T-helper 9 cell (primary cell): ENCODE data around the gene THOP1.
"Not testable (repeated sequence)": the region's sequence is repeated elsewhere in the genome, so short reads cannot be mapped to it uniquely, and the experiment has no call there.

Experiments
- DNase-seq: peaks from one replicate; pipeline ENCODE4 v3.0.0-alpha.2; 2020

Gene THOP1

DNA sequence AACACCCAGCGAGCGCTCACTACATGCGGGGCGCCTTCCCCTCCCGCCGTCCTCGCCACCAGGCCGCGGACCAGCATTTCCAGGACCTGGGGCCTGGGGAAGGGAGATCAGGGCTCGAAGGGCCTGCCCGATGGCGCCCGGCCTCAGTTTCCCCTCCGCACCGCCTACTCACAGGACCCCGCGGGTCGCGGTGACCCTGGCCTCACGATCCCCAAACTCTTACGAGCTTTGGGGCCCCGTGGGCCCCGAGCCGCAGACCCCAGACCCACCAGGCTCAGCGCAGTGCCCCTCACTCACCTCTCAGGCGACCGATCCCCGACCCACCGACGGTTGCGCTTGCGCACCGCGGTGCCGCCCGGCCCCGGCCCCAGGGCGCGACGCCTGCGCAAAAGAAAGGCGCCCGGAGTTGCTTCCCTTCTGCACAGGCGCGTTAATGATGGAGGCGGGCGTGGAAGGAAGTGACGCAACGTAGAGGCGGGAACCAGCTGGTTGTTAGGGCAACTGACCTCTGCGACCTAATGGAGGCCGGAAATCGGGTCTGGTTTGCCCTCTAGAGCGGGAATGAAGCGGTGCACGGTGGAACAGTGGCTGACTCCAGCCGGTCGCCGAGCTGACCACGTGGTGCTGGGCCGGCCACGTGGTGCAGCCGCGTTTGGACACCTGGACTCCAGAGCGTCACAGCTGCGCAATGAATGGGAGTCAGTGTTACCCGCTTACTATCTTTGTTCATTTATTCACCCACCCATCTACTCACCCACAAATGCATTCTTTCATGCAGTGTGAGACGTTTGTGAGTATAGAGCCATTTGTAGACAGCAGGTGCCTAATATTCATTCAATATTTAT is 2.1 kb upstream of the THOP1 start, which contains the start of gene SGTA:
Gene SGTA (minus strand): TSS at position 338 of the 845 bp plus-strand sequence. CDS start 14,205 bp downstream, outside the sequence.
- DNase-seq: peak; percentile 91

DNA sequence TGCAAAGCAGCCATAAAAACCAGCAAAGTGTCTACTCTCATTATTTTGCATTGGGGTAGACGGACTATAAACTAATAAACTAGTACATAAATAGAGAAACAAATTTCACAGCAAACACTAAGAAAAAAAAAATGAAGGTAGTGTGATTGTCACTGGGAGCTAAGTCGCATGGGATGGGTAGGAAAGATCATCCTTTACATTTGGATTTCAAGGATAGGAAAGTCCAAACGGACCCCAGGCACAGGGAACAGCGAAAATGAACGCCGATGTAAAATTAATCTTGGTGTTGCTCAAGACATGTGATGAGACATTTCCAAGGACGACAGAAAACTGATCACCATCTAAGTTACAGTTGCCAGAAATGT is 1.5 kb upstream of the THOP1 start:
- no peak for DNase-seq

DNA sequence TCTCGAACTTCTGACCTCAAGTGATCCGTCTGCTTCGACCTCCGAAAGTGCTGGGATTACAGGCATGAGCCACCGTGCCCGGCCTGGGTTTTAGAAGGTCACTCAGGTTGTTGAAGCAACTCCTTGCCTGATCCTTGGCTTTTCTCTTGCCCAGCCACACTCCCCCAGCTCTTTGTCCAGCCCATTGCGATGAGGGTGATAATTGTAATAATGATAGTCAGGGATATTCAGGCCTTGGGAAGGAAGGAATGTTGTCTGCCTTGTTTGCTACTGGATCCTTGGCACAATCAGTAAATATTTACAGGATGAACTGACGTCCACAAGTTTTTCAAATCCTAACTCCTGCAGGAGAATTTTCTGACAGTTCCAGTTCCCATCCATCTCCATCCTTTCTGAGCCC is 1.8 kb downstream of the THOP1 start:
- DNase-seq: no peak

DNA sequence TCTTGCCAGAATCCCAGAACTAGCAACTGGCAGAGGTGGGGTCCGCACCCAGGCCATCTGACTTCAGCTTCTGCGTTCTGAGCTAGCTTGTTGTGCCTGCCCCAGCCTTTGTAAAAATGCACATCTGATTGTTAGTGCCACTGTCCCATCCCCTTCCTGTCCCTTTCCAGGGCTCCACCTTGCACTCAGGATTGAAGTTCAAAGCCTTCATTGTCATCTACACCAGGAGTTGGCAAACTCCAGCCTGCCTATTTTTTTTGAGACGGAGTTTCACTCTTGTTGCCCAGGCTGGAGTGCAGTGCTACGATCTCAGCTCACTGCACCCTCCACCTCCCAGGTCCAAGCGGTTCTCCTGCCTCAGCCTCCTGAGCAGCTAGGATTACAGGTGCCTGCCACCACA is 2.9 kb downstream of the THOP1 start:
- DNase-seq: no peak

DNA sequence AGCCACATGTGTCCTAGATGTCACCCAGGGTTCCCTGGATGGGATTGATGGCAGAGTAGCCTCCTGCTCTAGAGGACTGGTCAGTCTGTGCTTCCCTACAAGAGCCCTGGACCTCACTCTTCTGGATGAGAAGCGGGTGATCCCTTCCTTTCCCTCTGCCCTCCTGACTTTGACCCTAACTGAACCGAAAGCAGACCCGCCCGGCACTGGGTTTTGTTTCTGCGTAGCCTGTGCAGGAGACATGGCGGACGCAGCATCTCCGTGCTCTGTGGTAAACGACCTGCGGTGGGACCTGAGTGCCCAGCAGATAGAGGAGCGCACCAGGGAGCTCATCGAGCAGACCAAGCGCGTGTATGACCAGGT is 4.9 kb downstream of the THOP1 start:
- DNase-seq: no peak

GRCh38 chr19:2790557-2791271 is 5.4 kb downstream of the THOP1 start:
- no peak for DNase-seq

DNA sequence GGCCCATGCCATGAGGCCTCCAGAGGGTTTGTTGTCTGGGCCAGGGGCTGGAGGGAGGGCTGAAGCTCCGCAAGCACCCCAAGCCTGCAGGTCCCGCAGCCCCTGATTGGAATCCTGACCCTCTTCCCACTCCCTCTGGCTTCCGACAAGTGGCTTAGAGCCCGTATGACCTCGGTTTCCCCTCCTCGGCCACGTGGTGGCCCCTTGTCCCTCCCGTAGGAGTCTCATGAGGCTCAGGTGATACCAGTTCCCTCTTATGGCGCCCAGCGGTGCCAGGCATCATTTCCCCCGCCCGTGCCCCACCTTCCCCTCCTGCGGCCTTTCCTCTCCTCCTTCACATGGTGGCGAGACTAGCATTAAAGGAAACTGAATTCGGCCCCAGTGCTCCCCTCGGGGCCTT is 6.1 kb downstream of the THOP1 start:
- DNase-seq: no peak

- no peak for DNase-seq
Observed at GRCh38 chr19:2791876-2792275, 6.6 kb downstream of the THOP1 start.

- not testable (repeated sequence) for DNase-seq
Observed at GRCh38 chr19:2792666-2793065, 7.4 kb downstream of the THOP1 start.

DNA sequence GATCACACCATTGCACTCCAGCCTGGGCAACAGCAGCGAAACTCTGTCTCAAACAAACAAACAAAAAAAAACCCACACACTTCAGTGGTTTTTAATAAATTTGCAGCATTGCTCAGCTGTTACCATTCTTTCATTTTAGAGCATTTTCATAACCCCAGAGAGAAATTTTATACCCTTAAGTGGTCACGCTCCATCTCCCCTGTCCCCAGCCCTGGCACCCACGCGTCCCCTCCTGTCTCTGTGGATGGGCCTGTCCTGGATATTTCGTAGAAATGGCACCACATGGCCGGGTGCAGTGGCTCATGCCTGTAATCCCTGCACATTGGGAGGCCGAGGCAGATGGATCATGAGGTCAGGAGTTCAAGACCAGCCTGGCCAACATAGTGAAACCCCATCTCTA is 7.8 kb downstream of the THOP1 start:
- no peak for DNase-seq

GRCh38 chr19:2793577-2793976 is 8.3 kb downstream of the THOP1 start:
- no peak for DNase-seq

DNA sequence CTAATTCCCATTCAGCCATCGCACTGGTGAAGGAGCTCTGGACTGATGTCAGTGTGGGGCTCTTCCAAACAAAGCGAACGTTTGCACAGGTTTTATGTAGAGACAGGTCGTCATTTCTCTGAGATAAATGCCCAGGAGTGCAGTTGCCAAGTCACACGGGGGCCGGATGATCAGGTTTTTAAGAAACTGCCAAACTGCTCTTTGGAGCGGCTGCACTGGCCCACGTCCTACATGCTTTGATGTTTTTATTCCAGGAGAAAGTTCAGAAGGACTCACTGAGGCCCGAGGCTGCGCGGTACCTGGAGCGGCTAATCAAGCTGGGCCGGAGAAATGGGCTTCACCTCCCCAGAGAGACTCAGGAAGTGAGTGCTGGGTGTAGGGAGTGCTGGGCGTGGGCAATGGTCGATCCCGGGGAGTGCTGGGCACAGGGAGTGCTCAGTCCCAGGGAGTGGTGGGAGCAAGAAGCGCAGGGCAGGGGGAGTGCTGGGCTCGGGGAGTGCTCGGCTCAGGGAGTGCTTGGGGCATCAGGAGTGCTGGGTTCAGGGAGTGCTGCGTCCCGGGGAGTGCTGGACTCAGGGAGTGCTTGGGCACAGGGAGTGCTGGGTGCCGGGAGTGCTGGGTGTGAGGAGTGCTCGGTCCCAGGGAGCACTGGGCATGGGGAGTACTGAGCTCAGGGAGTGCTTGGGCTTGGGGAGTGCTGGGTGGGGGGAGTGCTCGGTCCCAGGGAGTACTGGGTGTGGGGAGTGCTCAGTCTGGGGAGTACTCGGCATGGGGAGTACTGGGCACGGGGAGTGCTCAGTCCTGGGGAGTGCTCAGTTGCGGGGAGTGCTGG is 10.7 kb downstream of the THOP1 start:
- DNase-seq: no peak

GRCh38 chr19:2796659-2797266 is 11.5 kb downstream of the THOP1 start:
- no peak for DNase-seq

- DNase-seq: no peak
Observed at GRCh38 chr19:2797280-2797679, 12.0 kb downstream of the THOP1 start.

DNA sequence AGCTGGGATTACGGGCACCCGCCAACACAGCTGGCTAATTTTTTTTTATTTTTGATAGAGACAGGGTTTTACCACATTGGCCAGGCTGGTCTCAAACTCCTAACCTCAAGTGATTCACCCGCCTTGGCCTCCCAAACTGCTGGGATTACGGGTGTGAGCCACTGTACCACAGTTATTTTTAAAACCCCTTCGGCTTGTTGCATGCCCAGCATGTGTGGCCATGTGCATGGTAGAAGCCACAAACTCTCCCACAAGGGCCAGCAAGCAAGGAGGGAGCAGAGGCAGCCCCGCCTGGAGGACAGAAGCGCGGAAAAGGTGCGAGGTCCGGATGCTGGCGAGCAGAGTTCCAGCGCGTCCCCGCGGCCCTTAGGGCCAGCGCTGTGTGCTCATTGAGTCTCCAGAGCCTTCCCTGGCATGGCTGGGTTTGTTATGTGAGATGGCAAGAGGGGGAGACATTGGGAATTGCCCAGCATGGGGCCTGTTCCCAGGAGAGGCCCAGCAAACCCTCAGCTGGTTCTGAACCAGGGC is 12.9 kb downstream of the THOP1 start:
- no peak for DNase-seq

DNA sequence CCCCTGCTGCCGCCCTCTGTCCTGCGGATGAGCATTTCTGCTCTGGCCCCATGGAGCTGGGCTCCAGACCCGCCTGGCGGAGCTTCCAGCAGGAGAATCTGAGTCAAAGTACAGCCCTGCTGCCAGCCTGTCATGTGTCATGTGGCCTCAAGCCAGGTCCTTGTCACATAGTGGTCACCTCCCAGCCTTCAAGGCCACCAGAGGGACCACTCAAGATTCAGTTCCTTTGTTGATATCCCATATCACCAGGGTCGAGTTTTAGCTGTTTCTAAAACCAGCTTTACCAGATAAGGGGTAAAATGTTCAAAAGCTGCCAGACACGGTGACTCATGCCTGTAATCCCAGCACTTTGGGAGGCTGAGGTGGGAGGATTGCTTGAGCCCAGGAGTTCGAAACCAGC is 13.4 kb downstream of the THOP1 start:
- no peak for DNase-seq

DNA sequence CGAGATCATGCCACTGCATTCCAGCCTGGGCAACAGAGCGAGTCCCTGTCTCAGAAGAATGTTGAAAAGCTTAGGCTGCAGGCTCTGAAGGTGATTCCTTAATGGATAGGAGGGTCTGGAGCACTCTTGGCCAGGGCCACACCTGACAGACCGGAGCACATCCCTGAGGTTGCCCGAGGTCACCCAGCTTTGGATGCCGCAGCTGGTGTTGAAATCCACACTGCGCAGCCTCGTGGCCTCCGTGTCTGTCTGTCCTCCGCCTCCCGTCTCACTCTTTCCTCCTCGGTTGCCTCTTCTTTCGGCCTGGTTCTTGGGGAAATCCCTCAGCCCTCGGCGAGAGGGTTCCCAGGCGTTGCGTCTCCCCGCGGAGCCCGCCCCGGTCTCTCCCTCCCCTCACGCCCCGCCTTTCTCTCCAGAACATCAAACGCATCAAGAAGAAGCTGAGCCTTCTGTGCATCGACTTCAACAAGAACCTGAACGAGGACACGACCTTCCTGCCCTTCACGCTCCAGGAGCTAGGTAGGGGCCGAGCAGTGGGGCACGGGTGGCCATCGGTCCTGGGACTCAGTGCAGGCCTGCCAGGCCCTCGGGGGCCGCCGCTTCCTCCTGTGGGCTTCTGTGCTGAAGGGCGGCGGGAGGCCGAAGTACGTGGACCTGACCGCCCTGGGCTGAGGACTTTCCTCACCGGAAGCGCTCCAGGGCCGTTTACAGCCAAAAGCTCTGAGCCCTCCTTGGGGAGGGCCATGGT is 14.1 kb downstream of the THOP1 start:
- DNase-seq: no peak

DNA sequence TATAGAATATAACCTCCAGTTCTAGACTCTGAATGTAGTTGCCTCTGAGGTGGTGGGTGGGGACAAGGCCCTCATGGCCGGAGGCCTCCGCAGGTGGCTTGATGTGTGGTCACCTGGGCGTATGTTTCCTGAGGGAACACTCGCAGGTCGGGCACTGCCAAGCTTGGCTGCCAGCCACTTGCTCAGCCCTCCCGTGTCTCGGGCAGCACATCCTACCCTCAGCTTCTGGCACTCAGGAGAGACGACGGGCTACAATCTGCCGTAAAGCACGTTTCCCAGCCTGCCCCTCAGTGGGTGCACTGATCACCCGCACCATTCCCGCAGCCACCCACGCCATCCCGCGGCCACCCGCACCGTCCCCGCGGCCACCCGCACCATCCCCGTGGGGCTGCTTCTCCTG is 15.2 kb downstream of the THOP1 start:
- no peak for DNase-seq

GRCh38 chr19:2802826-2803225 is 17.5 kb downstream of the THOP1 start:
- DNase-seq: no peak

GRCh38 chr19:2803486-2804155 is 18.3 kb downstream of the THOP1 start:
- no peak for DNase-seq
